ENCODE data around the gene VTN.
A peak's percentile ranks its signal among the peaks of the same experiment; 100 is the strongest.

Gene VTN

DNA sequence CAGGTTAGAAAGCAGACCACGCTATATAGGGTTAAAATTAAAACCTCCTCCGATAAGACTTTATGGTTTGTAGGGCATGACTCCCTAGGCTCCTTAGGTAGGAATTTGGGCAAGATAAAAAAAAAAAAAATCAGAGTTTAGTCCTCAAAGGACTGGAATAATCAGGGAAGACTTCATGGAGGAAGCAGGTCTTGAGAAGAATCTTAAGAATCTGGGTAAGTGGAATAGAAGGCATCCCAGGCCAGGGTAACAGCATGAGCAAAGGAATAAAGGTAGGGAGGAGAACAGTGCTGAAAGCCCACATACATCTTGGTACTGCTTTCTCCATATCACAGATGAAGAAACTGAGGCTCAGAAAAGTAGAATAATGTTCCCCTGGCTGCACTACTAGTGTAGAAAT lies 20.5 kb upstream of the VTN start:
- DNase-seq (ENCODE audit: low read depth): no peak
- TF ChIP-seq, protein P1, sequence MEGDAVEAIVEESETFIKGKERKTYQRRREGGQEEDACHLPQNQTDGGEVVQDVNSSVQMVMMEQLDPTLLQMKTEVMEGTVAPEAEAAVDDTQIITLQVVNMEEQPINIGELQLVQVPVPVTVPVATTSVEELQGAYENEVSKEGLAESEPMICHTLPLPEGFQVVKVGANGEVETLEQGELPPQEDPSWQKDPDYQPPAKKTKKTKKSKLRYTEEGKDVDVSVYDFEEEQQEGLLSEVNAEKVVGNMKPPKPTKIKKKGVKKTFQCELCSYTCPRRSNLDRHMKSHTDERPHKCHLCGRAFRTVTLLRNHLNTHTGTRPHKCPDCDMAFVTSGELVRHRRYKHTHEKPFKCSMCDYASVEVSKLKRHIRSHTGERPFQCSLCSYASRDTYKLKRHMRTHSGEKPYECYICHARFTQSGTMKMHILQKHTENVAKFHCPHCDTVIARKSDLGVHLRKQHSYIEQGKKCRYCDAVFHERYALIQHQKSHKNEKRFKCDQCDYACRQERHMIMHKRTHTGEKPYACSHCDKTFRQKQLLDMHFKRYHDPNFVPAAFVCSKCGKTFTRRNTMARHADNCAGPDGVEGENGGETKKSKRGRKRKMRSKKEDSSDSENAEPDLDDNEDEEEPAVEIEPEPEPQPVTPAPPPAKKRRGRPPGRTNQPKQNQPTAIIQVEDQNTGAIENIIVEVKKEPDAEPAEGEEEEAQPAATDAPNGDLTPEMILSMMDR (conservative IDR thresholded peaks at IDR 0.05; ENCODE audit: low read depth, low read length): no peak
- H3K4me3 ChIP-seq (ENCODE audit: low read length): no peak overlapping the region

DNA sequence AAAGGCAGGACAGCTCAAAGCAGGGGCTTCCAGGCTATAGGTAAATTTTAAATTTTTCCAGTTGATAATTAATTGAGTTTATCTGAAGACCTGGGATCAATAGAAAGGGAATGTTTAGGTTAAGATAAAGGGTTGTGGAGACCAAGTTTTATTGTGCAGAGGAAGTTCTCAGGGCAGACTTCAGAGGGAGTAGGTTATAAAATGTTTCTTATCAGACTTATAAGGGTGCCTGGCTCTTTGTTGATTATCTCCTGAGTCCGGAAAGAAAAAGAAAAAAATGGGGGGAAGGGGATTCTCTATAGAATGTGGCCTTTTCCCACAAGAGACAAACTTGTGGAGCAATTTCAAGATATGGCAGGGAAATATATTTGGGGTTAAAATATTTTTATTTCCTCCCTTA lies 20.0 kb upstream of the VTN start:
- no peak overlapping the region for H3K4me3 ChIP-seq (ENCODE audit: low read length)
- TF ChIP-seq, protein P1 (conservative IDR thresholded peaks at IDR 0.05; ENCODE audit: low read depth, low read length): no peak
- no peak for DNase-seq (ENCODE audit: low read depth)

DNA sequence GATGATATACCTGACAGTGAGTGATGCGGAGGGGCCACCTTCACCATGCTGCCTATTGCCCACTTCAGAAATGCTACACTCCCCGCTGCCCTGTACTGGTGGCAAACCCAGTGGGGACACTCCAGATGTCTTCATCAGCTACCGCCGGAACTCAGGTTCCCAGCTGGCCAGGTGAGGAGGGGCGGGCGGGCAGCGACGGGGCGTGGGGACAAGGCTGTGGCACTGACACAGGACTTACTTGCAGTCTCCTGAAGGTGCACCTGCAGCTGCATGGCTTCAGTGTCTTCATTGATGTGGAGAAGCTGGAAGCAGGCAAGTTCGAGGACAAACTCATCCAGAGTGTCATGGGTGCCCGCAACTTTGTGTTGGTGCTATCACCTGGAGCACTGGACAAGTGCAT lies 18.0 kb upstream of the VTN start:
- H3K4me3 ChIP-seq (ENCODE audit: low read length): no peak overlapping the region
- TF ChIP-seq, protein P1 (conservative IDR thresholded peaks at IDR 0.05; ENCODE audit: low read depth, low read length): no peak
- no peak for DNase-seq (ENCODE audit: low read depth)

DNA sequence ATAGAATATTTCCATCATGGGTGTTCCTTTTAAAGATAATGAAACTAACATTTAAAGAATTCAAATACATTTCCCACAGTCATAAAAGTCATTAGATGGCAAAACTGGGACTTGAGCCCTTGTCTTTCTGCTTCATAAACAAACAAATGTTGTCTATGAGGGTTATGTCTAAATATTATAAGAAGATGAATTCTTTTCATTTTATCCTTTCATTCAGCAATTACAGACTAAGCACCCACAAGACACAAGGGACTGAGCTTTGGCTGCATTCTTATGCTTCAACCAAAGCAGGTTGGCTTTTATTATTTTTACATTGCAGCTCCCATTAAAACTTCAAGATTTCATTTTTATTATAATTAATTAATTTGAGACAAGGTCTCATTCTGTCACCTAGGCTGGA lies 16.3 kb upstream of the VTN start:
- H3K4me3 ChIP-seq (ENCODE audit: low read length): no peak overlapping the region
- DNase-seq (ENCODE audit: low read depth): no peak
- TF ChIP-seq, protein P1 (conservative IDR thresholded peaks at IDR 0.05; ENCODE audit: low read depth, low read length): no peak

DNA sequence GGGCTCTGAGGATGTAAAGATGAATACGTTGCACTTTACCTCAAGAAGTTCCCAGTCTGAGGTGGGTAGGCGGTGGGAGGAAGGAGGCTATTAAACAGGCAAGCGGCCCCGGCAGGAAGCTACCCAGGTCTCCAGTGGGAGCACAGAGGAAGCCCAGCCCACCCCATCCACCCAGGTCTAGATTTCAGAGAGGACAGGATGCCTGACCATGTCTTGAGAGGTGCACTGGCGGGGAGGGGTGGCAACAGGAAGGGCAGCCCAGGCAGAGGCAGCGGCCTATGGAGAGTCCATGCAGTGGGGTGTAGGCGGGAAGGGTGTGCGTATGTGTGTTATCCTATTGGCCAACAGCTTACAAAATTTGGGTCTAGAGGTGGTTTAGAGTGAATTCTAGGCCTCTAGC lies 15.3 kb upstream of the VTN start:
- TF ChIP-seq, protein P1 (conservative IDR thresholded peaks at IDR 0.05; ENCODE audit: low read depth, low read length): no peak
- no peak overlapping the region for H3K4me3 ChIP-seq (ENCODE audit: low read length)
- DNase-seq (ENCODE audit: low read depth): no peak

DNA sequence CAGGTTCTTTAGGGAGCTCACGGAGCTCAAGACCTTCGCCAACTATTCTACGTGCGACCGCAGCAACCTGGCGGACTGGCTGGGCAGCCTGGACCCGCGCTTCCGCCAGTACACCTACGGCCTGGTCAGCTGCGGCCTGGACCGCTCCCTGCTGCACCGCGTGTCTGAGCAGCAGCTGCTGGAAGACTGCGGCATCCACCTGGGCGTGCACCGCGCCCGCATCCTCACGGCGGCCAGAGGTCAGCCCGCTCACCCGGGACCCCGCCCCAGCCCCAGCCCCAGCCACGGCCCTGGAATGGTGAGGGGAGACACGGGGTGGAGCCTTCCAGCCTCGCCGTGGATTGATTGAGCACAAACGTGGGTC lies 14.9 kb upstream of the VTN start:
- no peak for DNase-seq (ENCODE audit: low read depth)
- no peak overlapping the region for H3K4me3 ChIP-seq (ENCODE audit: low read length)
- TF ChIP-seq, protein P1 (conservative IDR thresholded peaks at IDR 0.05; ENCODE audit: low read depth, low read length): no peak

DNA sequence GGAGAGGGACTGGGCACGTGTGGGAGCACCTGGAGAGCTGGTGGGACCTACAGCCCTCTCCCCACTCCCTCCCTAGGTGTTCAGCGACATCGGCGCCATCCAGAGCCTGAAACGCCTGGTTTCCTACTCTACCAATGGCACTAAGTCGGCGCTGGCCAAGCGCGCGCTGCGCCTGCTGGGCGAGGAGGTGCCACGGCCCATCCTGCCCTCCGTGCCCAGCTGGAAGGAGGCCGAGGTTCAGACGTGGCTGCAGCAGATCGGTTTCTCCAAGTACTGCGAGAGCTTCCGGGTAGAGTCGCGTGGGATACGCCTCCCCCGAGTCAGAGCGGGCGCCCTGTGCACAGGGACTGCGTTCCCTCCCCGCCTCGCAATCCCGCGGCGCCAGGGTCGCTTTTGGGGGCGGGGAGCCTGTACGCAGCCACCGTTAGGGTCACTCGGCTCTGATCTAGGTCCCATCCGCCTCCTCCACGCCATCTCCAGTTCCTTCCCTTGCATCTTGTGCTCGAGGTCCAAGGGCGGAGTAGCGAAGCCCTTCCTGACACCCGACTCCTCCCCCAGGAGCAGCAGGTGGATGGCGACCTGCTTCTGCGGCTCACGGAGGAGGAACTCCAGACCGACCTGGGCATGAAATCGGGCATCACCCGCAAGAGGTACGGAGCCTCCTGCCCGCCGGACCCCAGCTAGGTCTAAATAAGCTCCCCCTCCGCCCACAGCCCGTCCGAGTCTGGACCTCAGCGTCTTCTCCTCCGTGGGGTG lies 14.4 kb upstream of the VTN start:
- DNase-seq (ENCODE audit: low read depth): no peak
- TF ChIP-seq, protein P1 (conservative IDR thresholded peaks at IDR 0.05; ENCODE audit: low read depth, low read length): no peak
- H3K4me3 ChIP-seq (ENCODE audit: low read length): peak overlapping the region; percentile 28
